GM13977 (cell line): ENCODE results near the gene RBM22.

ENCODE experiments used
- DNase-seq: peaks from one replicate; pipeline ENCODE4 v3.0.0; 2012; ENCODE audit warnings: low spot score
- CTCF ChIP-seq: IDR thresholded peaks from 2 replicates; pipeline ENCODE4 v1.5.1; 2012; ENCODE audit warnings: mild to moderate bottlenecking, control low read depth; ENCODE audit not compliant: insufficient read depth; ENCODE audit errors: extremely low read depth, missing control alignments
- in situ Hi-C: fragments of 300-500 bp; cut with MboI; formaldehyde crosslinking; loops from one replicate; pipeline ENCODE4 v1.12.0; 2022; ENCODE audit warnings: low sequenced_read_pairs, low pct_unique_long_range_greater_than_20kb, mixed read lengths, inconsistent platforms; ENCODE audit not compliant: unreplicated experiment

The RBM22 gene

GRCh38 chr5:150659360-150660107 lies 41.3 kb downstream of the RBM22 start:
- TF ChIP-seq CTCF, result no peak
- in situ Hi-C loops, result loop anchor here (10.0 kb wide), 1 partner anchor 205 kb away; no protein-coding TSS in a partner anchor
- no peak for DNase-seq

- no peak for DNase-seq
- in situ Hi-C loops, result no loop called here
- TF ChIP-seq CTCF, result no peak
Observed at GRCh38 chr5:150658699-150659265, 42.1 kb downstream of the RBM22 start.

- TF ChIP-seq CTCF, result no peak
- in situ Hi-C loops, result no loop called here
- no peak for DNase-seq
Observed at GRCh38 chr5:150658121-150658520, 42.7 kb downstream of the RBM22 start.

- peak; percentile 96 for DNase-seq
- TF ChIP-seq CTCF, result peak; percentile 84
- in situ Hi-C loops, result no loop called here
Observed at GRCh38 chr5:150656191-150657132, 44.4 kb downstream of the RBM22 start.

- in situ Hi-C loops, result no loop called here
Observed at GRCh38 chr5:150655221-150655620, 45.6 kb downstream of the RBM22 start.

More at GRCh38 chr5:150655221-150655620, 45.6 kb downstream of the RBM22 start:
- no peak for TF ChIP-seq CTCF
- DNase-seq, result no peak
